GM12891 (cell line): ENCODE data around the gene NAGPA.

Experiments used
- DNase-seq: peaks from one replicate; pipeline ENCODE4 v3.0.0; 2011; ENCODE audit warnings: low spot score; ENCODE audit not compliant: insufficient read length
- FAIRE-seq: peaks from 2 replicates; lab custom pipeline; 2011; peaks lifted over from hg19 to GRCh38; lab: Jason Lieb, UNC
- PAX5 ChIP-seq: IDR thresholded peaks from 2 replicates; pipeline ENCODE4 v1.6.1; 2011; ENCODE audit warnings: low read length, moderate library complexity, mild to moderate bottlenecking; ENCODE audit not compliant: insufficient read depth, severe bottlenecking
- POLR2A ChIP-seq: IDR thresholded peaks from 2 replicates; pipeline ENCODE4 v1.6.1; 2011; ENCODE audit warnings: low read depth, low read length, control low read depth
- POLR2AphosphoS5 ChIP-seq: IDR thresholded peaks from 2 replicates; pipeline ENCODE4 v1.6.1; 2011; ENCODE audit warnings: low read depth, low read length, control low read depth
- POU2F2 ChIP-seq: IDR thresholded peaks from 2 replicates; pipeline ENCODE4 v1.6.1; 2011; ENCODE audit warnings: low read depth, mild to moderate bottlenecking, control low read depth, low read length, moderate library complexity
- SPI1 ChIP-seq: IDR thresholded peaks from 2 replicates; pipeline ENCODE4 v1.6.1; 2011; ENCODE audit warnings: low read depth, low read length, control low read depth
- TAF1 ChIP-seq: IDR thresholded peaks from 2 replicates; pipeline ENCODE4 v1.6.1; 2011; ENCODE audit warnings: low read depth, low read length, control low read depth

Gene NAGPA

DNA sequence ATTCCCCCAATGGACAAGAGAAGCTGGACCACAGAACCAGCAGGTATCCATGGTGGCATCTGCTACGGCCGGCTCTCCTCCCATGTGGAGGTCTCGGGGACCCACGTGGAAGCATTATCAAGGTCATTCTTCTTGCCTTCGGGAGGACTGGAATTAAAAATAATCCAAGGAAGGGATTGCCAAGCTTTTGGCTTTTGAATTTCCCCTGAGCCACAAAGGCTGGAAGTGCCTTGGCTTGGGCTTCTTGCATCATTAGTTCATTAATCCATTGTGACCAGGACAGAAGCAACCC is 16.1 kb downstream of the NAGPA start:
- TF ChIP-seq POLR2A, result no peak
- no peak for TF ChIP-seq PAX5
- TF ChIP-seq POLR2AphosphoS5, result no peak
- TF ChIP-seq POU2F2, result no peak
- TF ChIP-seq SPI1, result no peak
- TF ChIP-seq TAF1, result no peak
- FAIRE-seq (no peak), DNase-seq (no peak)

DNA sequence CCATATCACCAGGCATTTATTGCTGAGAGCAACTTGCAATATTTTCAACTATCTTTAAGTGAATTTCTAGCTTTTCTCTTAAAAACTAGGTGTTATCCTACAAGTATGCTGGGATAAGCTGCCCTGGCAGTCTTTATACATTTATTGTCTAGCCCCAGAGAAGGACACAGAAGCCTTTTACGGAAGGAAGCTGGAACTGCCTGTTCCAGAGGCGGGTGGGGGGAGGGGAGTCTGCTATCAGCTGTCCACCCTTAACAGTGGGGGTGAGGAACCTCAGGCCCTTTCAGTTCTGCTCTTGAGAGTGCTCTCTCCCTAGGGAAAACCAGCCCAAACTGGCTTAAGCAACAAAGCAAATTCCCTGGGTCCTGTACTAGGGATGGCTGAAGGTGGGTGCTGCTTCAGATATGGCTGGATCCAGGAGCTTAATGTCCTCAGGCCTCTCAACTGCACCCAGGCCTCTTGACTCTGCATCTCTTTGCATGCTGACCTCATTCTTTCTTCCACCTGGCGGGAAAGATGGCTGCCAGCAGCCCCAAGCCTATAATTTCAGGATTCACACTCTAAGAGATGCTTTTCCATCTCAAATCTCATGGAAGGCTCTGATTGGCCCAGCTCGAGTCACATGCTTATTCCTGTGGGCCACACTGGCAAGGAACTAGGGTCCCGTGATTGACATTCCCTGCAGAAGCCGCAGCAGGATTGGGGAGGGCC is 16.6 kb downstream of the NAGPA start:
- TF ChIP-seq POLR2AphosphoS5, result no peak
- DNase-seq, result no peak
- FAIRE-seq, result no peak

DNA sequence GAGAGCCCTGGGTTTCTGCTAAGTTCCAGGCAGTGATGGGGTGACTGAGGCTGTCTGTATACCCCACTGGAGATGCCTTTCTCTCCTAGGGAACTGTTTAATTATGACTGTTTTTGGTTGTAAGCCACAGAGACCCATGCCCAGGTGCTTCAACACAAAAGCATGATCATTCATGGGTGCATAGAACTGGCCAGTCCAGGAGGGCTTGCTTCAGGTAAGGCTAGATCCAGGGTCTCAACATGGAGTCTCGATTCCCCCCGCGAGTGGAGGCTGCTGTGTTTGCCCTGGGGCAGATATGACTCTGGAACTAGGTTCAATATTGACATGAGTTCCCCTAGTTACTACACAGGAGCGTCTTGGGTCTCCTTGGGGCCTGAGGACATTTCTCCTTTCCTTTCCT is 17.8 kb downstream of the NAGPA start:
- TF ChIP-seq POLR2AphosphoS5, result no peak
- TF ChIP-seq POLR2A, result no peak
- TF ChIP-seq POU2F2, result no peak
- TF ChIP-seq TAF1, result no peak
- no peak for TF ChIP-seq SPI1
- no peak for TF ChIP-seq PAX5
- no peak for DNase-seq
- FAIRE-seq, result no peak

DNA sequence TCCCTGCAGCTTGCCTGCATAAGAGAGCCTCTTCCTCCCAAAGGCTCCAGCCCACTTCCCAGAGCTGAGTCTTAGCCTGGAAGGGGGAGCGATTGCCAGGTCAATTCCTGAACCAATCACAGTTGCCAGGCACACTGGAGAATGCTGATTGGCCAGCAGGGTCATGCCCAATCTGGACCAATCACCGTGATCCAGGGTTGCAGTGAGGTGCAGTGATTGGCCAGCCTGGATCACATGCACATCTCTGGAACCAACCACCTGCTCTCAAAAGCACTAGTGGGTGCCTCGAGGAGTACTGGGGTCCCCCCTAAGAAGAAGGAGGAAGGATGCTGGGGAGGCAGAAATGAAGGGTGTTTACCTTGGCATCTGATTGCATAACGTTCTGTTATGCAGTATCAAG is 18.4 kb downstream of the NAGPA start:
- no peak for DNase-seq
- TF ChIP-seq POU2F2 (no peak), TAF1 (no peak), PAX5 (no peak), SPI1 (no peak), POLR2A (no peak), POLR2AphosphoS5 (no peak)
- FAIRE-seq, result no peak

DNA sequence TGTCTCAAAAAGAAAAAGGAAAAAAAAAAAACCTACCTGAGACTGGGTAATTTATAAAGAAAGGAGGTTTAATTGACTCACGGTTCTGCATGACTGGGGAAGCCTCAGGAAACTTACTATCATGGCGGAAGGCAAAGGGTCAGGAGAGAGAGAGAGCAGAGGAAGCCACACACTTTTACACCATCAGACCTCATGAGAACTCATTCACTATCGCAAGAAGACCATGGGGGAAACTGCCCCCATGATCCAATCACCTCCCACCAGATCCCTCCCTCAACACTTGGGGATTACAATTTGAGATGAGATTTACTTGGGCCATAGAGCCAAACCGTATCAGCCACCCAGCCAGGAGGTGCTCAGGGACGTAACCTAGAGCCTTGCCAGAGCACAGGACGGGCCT is 20.8 kb downstream of the NAGPA start:
- TF ChIP-seq PAX5, result no peak
- no peak for TF ChIP-seq POLR2AphosphoS5
- TF ChIP-seq POU2F2, result no peak
- no peak for TF ChIP-seq POLR2A
- FAIRE-seq (no peak), DNase-seq (no peak)

DNA sequence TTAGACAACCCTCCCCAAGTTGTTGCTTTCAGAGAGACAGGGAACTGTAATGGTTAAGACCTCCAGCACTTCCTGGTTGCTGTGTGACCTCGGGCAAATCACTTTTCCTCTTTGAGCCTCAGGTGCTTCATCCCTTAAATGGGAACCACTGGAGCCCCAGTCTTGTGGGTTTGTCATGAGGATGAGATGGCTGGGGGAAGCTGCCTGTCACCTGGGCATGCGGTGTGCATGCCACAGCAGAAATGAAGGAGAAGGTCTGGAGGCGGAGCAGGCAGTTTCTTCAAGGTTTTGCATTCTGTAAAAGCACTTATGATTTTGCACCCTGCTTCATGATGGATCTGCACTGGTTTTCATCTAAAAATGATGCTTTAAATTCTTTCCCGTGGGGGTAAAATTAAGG is 22.1 kb downstream of the NAGPA start:
- DNase-seq (no peak), FAIRE-seq (no peak)
- TF ChIP-seq SPI1, result no peak
- TF ChIP-seq PAX5, result no peak
- no peak for TF ChIP-seq POU2F2
- no peak for TF ChIP-seq POLR2A
- TF ChIP-seq POLR2AphosphoS5, result no peak
- no peak for TF ChIP-seq TAF1

DNA sequence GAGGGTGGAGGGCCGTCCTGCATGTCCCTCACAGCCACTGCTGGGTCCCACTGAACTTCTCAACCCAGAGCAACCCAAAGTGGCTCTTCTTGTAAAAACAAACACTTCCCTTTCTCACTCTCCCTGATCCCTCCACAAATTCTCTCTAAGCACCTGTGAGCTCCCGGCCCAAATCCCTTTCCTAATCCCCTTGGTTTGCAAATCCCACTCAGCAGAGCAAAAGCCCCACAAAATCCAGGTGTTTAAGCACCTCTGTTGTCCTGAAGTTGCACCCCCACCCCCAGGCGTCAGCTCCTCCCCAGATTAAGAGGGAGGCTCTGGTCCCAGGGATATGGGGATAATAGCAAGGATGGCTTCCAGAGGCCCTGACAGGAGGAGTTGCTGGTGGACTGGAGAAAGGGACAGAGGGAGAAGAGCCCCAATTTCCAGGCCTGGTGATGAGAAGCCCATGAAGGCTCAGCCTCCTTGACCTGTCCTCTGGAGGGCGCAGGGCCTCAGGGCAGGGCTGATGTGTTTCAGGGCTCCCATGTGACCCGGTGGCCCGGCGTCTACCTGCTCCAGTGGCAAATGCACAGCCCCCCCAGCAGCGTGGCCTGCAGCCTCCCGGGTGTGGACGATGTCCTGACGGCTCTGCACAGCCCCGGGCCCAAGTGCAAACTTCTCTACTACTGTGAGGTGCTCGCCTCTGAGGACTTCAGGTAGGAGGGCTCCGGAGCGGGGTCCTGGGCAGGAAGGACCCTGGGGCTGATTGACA is 23.0 kb downstream of the NAGPA start:
- DNase-seq, result no peak
- TF ChIP-seq POU2F2 (no peak), POLR2A (no peak), SPI1 (no peak), TAF1 (no peak), PAX5 (no peak), POLR2AphosphoS5 (no peak)
- no peak for FAIRE-seq

DNA sequence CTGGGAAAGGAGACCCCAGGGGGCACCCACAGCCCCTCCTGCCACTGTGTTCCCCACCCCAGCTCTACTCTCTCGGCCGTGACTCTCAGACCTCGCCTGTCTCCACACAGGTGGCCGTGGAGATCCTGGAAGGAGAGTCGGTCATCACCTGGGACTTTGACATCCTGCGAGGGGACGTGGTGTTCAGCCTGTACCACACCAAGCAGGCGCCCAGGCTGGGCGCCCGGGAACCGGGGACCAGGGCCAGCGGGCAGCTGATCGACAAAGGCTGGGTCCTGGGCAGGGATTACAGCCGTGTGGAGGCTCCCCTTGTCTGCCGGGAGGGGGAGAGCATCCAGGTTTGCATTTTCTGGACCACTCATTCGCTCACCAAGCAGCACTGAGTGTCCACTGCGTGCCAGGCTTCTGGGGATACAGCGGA is 25.4 kb downstream of the NAGPA start:
- FAIRE-seq (no peak), DNase-seq (no peak)
- no peak for TF ChIP-seq SPI1
- TF ChIP-seq POLR2A, result no peak
- TF ChIP-seq POLR2AphosphoS5, result no peak
- TF ChIP-seq TAF1, result no peak
- TF ChIP-seq PAX5, result no peak
- no peak for TF ChIP-seq POU2F2

DNA sequence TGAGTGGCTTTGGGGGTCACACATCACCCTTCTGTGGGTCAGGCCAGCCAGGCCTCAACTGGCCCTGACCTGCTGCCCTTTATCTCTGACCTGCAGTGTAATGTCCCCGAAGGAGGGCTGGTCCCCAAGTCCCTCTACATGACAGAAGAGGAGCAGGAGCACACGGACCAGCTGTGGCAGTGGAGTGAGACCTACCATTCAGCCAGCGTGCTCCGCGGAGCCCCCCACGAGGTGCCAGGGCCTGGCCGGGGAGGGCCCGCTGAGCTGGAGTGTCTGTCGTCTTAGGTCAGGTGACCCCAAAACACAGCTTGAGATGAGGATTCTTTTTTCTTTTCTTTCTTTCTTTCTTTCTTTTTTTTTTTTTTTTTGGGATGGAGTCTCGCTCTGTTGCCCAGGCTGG is 26.5 kb downstream of the NAGPA start:
- DNase-seq (no peak), FAIRE-seq (no peak)
- TF ChIP-seq PAX5 (no peak), POLR2A (no peak), TAF1 (no peak), SPI1 (no peak), POLR2AphosphoS5 (no peak), POU2F2 (no peak)

DNA sequence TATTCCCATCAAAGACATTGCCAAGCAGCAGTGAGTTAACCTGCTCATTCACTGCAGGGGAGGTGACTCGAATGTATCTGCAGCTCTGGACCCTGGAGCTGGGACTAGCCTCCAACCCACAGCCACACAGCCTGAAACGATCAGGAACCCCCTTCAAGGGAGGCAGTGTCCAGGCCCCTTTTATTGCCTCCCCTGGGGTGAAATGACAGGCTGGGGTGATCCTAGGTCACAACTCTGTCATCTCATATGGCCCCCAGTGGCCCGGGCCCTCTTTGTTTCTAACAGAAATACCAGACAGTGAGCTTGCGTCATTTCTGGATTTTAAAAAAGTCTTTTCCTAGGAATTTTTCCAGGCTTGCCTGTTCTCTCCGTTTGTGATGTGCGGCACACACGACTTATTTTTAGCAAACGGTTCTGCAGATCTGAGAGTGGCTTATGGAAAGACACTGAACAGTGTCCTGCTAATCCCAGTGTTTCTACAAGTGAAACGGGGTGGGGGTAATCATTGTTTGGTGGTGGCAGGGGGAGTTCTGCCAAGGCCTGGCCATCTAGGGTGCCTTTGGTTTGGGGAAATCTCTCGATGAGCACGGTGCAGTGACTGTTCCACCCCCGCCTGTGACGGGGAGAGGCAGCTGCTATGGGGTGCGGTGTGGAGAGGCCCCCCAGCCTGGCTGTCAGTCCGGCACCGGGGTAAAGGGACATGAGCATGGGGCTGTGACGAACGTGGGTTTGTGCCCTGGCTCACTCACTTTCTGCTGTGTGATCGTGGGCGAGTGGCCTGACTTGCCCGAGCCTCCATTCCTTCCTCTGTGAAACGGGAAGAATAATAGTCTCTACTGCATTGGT is 27.2 kb downstream of the NAGPA start:
- FAIRE-seq (no peak), DNase-seq (no peak)
- TF ChIP-seq TAF1 (no peak), POLR2A (no peak), SPI1 (no peak), POU2F2 (no peak), POLR2AphosphoS5 (no peak), PAX5 (no peak)
